GM04504 (cell line): ENCODE measurements around the gene PMAIP1.

Experiments used
- DNase-seq: peaks from one replicate; pipeline ENCODE4 v3.0.0-alpha.2; 2012; ENCODE audit warnings: low read depth

Gene PMAIP1

DNA sequence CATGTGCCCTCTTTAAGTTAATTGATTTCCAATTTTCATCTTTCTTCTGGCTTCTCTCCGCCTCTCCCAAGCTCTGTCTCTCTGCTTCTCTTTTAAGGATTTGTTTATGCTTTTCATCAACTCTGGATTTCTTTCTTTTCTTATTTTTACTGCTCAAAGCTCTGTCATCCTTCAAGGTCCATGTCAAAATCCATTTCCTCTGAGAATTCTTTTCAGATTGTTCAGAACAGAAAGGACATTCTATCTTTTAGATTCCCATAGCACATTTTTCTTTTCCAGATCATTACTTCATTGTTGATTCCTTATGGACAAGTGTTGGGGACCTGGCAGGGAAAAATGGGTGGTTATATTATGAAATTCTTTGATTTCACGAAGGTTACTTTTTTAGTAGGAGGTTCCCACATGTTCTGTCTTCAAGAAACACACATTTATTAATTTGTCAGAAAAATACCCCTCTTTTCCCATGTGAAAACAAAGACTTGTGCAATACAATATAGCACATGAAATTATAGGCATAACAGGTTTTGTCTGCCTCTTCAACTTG lies 12.3 kb downstream of the PMAIP1 start:
- no peak for DNase-seq

- DNase-seq, result no peak
Observed at GRCh38 chr18:59915606-59916005, 15.8 kb downstream of the PMAIP1 start.

DNA sequence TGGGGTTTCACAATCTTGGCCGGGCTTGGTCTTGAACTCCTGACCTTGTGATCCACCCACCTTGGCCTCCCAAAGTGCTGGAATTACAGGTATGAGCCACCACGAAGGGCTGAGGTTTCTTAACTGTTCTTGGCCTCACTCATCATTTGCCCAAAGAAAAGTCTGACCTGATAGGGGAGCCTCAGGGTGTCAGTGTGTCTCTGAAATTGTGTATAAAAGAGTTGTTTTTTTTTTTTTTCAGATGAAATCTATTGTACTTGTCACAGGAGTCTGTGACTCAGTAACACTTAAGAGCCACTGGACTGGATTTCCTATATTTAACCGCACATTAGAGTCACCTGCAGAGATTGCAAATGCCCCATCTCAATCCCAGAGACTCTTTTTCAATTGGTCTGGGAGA lies 16.9 kb downstream of the PMAIP1 start:
- no peak for DNase-seq

GRCh38 chr18:59917422-59917821 lies 17.6 kb downstream of the PMAIP1 start:
- DNase-seq, result no peak

- DNase-seq, result no peak
Observed at GRCh38 chr18:59918320-59918755, 18.5 kb downstream of the PMAIP1 start.

DNA sequence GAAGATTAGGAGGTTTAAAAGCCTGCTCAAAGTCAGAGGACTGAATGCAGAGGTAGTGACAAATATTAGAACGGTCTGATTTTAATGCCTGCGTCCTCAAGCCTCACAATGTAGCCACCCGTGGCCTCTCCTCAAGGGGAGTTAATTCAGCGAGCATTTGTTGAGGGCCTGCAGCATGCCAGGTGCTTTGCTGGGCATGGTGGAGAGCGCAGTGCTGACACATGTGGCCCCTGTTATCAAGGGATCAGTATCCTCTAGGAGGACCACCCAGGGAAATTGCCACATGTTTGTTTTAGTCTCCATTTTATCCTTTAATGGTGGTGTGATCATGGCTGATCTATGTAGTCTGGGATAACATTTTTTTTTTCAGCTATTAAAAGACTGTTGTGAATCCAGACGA lies 19.2 kb downstream of the PMAIP1 start:
- DNase-seq, result no peak

DNA sequence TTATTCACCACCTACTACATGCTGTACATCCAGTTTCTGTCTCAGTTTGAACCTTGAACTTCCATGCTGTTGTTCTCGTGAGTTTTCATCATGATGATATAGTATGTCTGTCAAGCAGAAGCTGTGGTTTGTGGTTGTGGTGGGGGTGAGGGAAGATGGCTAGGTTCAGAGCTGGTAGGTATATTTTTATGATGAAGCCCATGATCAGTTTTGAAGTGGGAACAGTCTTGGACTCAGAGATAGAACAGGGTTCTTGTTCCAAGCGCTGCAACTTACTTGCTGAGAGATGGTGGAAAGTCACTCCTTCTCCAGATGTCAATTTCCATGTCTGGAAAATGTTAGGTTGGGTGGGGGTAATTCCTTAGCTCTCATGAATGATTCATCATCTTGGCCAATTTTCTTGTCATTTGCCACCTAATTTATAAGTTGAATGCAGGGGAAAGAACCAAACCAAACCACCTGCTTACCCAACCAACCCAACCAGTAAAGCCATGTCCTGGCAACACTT lies 21.6 kb downstream of the PMAIP1 start:
- DNase-seq, result no peak

- DNase-seq, result no peak
Observed at GRCh38 chr18:59923539-59924196, 23.9 kb downstream of the PMAIP1 start.

GRCh38 chr18:59926131-59926530 lies 26.3 kb downstream of the PMAIP1 start:
- DNase-seq, result no peak

- no peak for DNase-seq
Observed at GRCh38 chr18:59927246-59927825, 27.5 kb downstream of the PMAIP1 start.

GRCh38 chr18:59928201-59928600 lies 28.4 kb downstream of the PMAIP1 start:
- no peak for DNase-seq

DNA sequence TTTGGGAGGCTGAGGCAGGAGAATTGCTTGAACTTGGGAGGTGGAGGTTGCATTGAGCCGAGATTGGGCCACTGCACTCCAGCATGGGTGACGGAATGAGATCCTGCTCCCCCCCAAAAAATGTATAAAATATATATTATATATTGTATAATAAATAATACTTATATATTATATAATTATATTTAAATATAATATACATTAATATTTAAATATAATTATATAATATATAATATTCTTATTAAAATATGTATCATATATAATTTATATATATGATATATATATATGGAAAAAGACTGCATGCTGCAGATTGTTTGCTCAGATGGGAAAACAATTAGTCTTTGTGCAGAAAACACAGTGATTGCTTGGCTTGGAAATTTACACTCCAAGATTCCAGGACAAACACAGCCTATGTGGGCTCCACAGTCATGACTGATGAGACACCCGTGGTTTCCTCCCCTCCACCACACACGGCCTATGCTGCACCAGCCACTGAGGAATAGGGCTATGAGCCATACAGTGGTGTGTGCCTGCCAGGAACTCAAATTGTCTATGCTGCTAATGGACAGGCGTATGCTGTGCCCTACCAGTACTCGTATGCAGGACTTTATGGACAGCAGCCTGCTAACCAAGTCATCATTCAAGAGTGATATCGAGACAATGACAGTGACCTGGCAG lies 30.0 kb downstream of the PMAIP1 start:
- no peak for DNase-seq

DNA sequence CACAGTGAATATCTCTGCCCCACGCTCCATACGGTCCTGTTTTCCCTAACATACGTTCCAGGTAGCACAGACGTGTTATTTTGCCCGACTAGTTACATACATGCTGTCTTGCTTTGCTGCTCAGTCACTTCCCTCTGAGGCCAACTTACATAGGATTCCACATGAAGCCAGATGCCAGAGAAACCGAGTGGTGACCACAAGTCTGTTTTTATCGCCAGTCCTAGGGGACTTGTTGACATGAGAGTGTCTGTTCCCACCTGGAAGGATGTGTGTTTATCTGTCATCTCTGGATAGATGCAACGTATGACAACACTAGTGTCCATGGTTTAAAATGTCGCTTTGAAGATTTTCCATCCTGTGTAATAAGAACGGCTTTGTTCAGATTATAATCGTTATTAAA lies 32.6 kb downstream of the PMAIP1 start:
- DNase-seq, result no peak

- DNase-seq, result no peak
Observed at GRCh38 chr18:59938676-59939075, 38.9 kb downstream of the PMAIP1 start.

GRCh38 chr18:59939127-59939526 lies 39.3 kb downstream of the PMAIP1 start:
- no peak for DNase-seq

GRCh38 chr18:59940068-59940467 lies 40.3 kb downstream of the PMAIP1 start:
- no peak for DNase-seq

DNA sequence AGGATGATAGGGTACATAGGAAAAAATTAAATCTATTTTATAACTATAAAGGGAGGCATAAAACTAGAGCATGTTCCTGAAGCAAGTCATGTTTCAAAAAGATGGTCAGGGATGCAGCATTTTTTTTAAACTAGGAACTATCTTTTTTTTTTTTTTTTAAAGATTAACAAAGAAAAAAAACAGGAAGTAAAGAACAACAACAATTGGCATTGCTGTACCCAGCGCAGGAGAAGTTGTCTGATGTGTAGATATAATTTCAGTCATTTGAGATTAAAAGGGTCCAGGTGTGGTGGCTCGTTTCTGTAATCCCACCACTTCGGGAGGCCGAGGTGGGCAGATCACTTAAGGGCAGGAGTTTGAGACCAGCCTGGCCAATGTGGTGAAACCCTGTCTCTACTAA lies 41.5 kb downstream of the PMAIP1 start:
- DNase-seq, result no peak

DNA sequence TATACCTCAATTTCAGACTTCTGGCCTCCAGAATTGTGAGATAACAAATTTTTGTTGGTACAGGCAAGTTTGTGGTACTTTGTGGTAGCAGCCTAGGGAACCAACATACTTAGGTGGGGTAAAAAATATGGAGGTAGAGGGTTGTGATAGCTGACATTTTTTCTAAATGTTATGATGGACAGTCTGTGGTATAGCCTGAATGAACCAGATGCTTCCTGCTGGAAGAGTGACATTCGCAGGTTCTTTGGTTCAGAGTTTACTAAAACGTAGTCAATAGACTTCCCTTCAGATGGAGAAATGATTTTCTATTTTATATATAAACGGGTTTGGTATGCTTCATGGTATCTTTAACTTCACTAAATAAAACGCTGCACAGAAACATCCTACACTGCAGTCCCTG lies 42.8 kb downstream of the PMAIP1 start:
- no peak for DNase-seq

DNA sequence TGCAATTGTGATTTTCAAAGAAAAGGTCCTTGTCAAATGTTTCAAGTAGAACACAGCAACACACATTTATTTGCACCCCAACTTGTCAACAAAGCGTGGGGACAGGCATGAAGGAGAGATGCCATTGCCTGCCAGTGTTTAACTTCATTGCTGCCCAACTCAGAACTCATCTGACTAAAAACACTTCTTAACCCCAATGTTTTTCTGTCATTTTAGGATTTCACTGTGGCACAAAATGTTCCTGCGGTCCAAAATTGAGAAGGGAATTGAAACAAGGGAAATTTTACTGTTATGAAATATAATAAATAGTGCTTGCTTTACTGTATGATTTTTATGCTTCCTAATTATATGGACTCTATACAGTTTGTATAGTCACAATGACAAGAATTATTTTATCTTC lies 45.7 kb downstream of the PMAIP1 start:
- no peak for DNase-seq

DNA sequence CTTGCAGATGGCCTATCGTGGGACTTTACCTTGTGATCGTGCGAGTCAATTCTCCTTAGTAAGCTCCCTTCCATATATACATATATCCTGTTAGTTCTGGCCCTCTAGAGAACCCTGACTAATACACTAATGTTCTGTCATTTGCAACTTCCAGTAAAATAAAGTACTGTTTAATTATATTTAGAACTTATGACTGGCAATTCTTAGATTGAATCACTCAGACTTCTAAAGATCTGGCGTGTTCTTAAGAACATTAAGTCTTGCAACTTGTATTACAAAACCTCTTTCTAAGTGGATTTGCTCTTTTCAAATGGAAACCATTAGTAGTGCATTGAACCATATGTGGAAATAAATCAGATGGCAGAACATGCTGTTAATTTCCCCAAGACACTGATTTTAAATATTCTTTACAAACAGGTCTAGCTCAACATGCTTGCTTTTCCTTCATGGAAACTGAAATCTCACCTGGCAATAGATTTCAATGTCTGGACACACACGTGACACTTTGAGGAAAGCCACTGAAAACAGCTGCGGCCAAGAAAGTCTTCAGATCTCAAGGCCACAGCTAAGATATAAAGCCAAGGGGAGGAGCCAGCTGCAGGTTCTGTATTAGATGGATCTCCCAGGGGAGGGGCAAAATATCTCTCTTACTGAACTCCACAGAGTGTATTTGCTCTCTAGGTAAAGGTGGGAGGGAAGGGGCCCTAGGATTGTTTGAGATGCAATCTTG lies 50.6 kb downstream of the PMAIP1 start:
- DNase-seq, result peak; percentile 17

GRCh38 chr18:59951591-59951990 lies 51.8 kb downstream of the PMAIP1 start:
- DNase-seq, result no peak

DNA sequence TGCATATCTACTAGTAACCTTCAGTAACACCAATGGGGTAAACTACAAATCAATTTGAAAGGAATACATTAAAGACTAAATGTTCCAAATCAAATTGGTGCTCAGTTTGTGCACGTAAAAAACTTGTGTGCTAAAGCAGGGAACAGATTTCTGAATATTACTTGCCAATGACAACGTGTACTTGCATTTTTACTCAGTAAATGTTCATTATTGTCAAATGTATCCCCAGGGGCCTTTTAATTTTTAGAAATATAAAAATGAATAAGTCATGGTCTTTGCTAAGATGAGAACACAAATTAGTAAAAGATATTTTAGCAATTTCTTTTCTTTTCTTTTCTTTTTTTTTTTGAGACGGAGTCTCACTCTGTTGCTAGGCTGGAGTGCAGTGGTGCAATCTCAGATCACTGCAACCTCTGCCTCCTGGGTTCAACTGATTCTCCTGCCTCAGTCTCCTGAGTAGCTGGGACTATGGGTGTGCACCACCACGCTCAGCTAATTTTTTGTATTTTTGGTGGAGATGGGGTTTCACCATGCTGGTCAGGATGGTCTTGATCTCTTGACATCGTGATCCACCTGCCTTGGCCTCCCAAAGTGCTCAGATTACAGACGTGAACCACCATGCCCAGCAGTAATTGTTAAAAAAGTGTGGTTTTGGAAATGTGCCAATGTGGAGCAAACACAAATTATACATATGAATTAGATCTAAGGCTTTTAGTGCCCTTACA lies 52.6 kb downstream of the PMAIP1 start:
- DNase-seq, result no peak
